H1 (cell line): Measurements from ENCODE around the gene HSD17B8.
A peak's percentile ranks its signal among the peaks of the same experiment; 100 is the strongest.

Experiments
- CREB1 ChIP-seq: IDR thresholded peaks from 2 replicates; pipeline ENCODE4 v1.6.1; 2012; ENCODE audit warnings: inconsistent platforms
- EGR1 ChIP-seq: IDR thresholded peaks from 2 replicates; pipeline ENCODE4 v1.6.1; 2011; ENCODE audit warnings: low read depth, low read length, borderline replicate concordance
- EP300 ChIP-seq, 2 experiments: IDR thresholded peaks; 1 replicate in 1 of 2; 2 replicates in 1 of 2; pipeline ENCODE4 v1.6.1; 2011 to 2012; ENCODE audit warnings: low read depth in 2 of 2, low read length in 2 of 2, mild to moderate bottlenecking in 2 of 2, borderline replicate concordance in 1 of 2, inconsistent platforms in 1 of 2, moderate library complexity in 1 of 2
- EZH2 ChIP-seq: fragments of 200-600 bp; sonication (generic); IDR thresholded peaks from 2 replicates; pipeline ENCODE4 v1.7.1; 2012; ENCODE audit warnings: low read depth, mild to moderate bottlenecking, moderate library complexity, low read length, inconsistent platforms; ENCODE audit not compliant: severe bottlenecking
- GABPA ChIP-seq: IDR thresholded peaks from 2 replicates; pipeline ENCODE4 v1.6.1; 2011; ENCODE audit warnings: mild to moderate bottlenecking, low read length, moderate library complexity, borderline replicate concordance; ENCODE audit not compliant: insufficient read depth
- POLR2A ChIP-seq, 2 experiments: IDR thresholded peaks; 1 replicate in 1 of 2; 2 replicates in 1 of 2; pipeline ENCODE4 v1.6.1; 2011; ENCODE audit warnings: low read depth in 2 of 2, low read length in 2 of 2, mild to moderate bottlenecking in 2 of 2; ENCODE audit errors: control extremely low read depth in 1 of 2
- POLR2AphosphoS5 ChIP-seq: IDR thresholded peaks from 2 replicates; pipeline ENCODE4 v1.6.1; 2011; ENCODE audit warnings: low read depth, low read length
- TEAD4 ChIP-seq: IDR thresholded peaks from 2 replicates; pipeline ENCODE4 v1.6.1; 2012; ENCODE audit warnings: low read depth, low read length, inconsistent platforms, mixed read lengths
- YY1 ChIP-seq: IDR thresholded peaks from 2 replicates; pipeline ENCODE4 v1.6.1; 2011; ENCODE audit warnings: low read depth, mild to moderate bottlenecking, low read length
- TF ChIP-seq, protein P1 (sequence below), 3 experiments: IDR thresholded peaks; 1 replicate in 2 of 3; 2 replicates in 1 of 3; pipeline versions ENCODE4 v1.5.1 to v1.6.1; 2011; ENCODE audit warnings: low read length in 3 of 3, mild to moderate bottlenecking in 3 of 3, inconsistent platforms in 2 of 3, low read depth in 1 of 3, moderate library complexity in 1 of 3; ENCODE audit not compliant: insufficient read depth in 1 of 3; ENCODE audit errors: control extremely low read depth in 1 of 3
- TF ChIP-seq, protein P2 (sequence below): IDR thresholded peaks from 2 replicates; pipeline ENCODE4 v1.6.1; 2012; ENCODE audit warnings: inconsistent platforms

DNA sequence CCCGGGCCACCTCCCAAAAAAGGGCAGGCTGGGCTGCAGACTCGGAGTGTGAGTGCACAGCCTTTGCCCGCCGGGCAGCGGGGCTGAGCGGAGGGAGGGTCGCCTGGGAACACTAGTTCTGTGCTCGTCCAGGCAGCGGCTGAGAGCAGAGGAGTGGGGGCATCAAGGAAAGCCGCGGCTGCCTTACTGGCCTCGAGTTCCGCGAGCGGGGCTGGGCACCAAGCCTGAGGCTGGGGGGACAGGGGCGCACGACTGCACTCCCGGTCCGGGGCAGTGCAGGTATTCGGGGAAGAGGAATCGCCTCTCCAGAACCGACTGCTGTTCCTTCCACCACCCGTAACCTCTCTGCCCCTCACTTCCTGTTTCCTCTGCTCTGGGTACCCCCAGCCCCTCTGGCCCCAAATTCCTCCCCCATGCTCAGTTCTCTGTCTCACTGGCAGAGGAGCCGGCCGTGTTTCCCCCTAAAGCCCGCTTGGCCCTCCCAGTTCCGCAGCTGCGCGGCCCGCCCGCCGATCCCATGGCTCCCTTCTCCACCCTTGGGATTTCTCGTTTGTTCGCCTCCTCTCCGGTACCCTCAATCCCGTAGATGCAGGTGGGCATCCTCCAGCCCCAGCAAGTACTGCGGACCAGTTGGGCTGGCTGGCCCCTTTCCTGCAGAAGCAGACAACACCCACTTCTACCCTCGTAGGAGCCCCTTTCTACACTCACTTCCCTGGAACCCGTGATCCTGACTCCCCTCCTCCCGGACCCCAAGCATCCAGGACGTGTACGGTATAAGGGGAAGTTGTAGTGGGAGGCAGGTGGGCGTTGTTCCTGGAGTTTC, 8.9 kb downstream of the HSD17B8 start:
- peak in 1 of 2 experiments; percentile 62; a peak in 1 of 3 replicates for TF ChIP-seq POLR2A (IDR thresholded peaks at IDR 0.05; ENCODE audit: control extremely low read depth in 1 of 2, low read depth in 2 of 2, low read length in 2 of 2)
- TF ChIP-seq EP300 (IDR thresholded peaks at IDR 0.05; ENCODE audit: borderline replicate concordance in 1 of 2, low read depth in 2 of 2, low read length in 2 of 2): no peak
- TF ChIP-seq, protein P1, sequence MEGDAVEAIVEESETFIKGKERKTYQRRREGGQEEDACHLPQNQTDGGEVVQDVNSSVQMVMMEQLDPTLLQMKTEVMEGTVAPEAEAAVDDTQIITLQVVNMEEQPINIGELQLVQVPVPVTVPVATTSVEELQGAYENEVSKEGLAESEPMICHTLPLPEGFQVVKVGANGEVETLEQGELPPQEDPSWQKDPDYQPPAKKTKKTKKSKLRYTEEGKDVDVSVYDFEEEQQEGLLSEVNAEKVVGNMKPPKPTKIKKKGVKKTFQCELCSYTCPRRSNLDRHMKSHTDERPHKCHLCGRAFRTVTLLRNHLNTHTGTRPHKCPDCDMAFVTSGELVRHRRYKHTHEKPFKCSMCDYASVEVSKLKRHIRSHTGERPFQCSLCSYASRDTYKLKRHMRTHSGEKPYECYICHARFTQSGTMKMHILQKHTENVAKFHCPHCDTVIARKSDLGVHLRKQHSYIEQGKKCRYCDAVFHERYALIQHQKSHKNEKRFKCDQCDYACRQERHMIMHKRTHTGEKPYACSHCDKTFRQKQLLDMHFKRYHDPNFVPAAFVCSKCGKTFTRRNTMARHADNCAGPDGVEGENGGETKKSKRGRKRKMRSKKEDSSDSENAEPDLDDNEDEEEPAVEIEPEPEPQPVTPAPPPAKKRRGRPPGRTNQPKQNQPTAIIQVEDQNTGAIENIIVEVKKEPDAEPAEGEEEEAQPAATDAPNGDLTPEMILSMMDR (IDR thresholded peaks at IDR 0.05; ENCODE audit: control extremely low read depth in 1 of 3, insufficient read depth in 1 of 3, low read depth in 1 of 3, low read length in 3 of 3): no peak
- no peak for TF ChIP-seq GABPA
- TF ChIP-seq TEAD4: no peak
- TF ChIP-seq YY1: 0 out of 2 replicates have a peak, but pooled peaks have one; percentile 9
- TF ChIP-seq, protein P2, sequence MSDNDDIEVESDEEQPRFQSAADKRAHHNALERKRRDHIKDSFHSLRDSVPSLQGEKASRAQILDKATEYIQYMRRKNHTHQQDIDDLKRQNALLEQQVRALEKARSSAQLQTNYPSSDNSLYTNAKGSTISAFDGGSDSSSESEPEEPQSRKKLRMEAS: 0 out of 2 replicates have a peak, but pooled peaks have one; percentile 10
- no peak for TF ChIP-seq CREB1
- peak; percentile 61 for TF ChIP-seq EZH2
- no peak for TF ChIP-seq EGR1
- TF ChIP-seq POLR2AphosphoS5: no peak
